Amniotic stem cell (primary cell): Measurements from ENCODE around the gene RESP18.
"Not testable (repeated sequence)": the region's sequence is repeated elsewhere in the genome, so short reads cannot be mapped to it uniquely, and the experiment has no call there.

Source experiments
- DNase-seq: peaks from one replicate; lab custom pipeline; 2025; lab: John Stamatoyannopoulos, UW

Gene RESP18

GRCh38 chr2:219291910-219292490 lies 40.5 kb downstream of the RESP18 start:
- no peak for DNase-seq

GRCh38 chr2:219291394-219291793 lies 41.1 kb downstream of the RESP18 start:
- no peak for DNase-seq

GRCh38 chr2:219290381-219291171 lies 42.0 kb downstream of the RESP18 start:
- DNase-seq: no peak

GRCh38 chr2:219289537-219290361 lies 42.8 kb downstream of the RESP18 start:
- peak; percentile 55 for DNase-seq

GRCh38 chr2:219289195-219289536 lies 43.4 kb downstream of the RESP18 start:
- DNase-seq: no peak

GRCh38 chr2:219287580-219288265 lies 44.8 kb downstream of the RESP18 start:
- DNase-seq: no peak

- not testable (repeated sequence) for DNase-seq
Observed at GRCh38 chr2:219287116-219287440, 45.5 kb downstream of the RESP18 start.

GRCh38 chr2:219286436-219287115 lies 46.0 kb downstream of the RESP18 start:
- DNase-seq: no peak

GRCh38 chr2:219285894-219286425 lies 46.6 kb downstream of the RESP18 start:
- DNase-seq: no peak

- DNase-seq: no peak
Observed at GRCh38 chr2:219285373-219285735, 47.2 kb downstream of the RESP18 start.

- no peak for DNase-seq
Observed at GRCh38 chr2:219284501-219285372, 47.8 kb downstream of the RESP18 start.

GRCh38 chr2:219282943-219283581 lies 49.5 kb downstream of the RESP18 start:
- no peak for DNase-seq

- DNase-seq: no peak
Observed at GRCh38 chr2:219282375-219282774, 50.2 kb downstream of the RESP18 start.

- DNase-seq: no peak
Observed at GRCh38 chr2:219281588-219281987, 51.0 kb downstream of the RESP18 start.

GRCh38 chr2:219280651-219281050 lies 51.9 kb downstream of the RESP18 start:
- no peak for DNase-seq

- DNase-seq: no peak
Observed at GRCh38 chr2:219279916-219280516, 52.5 kb downstream of the RESP18 start.

GRCh38 chr2:219279151-219279915 lies 53.2 kb downstream of the RESP18 start, which contains the start of gene DNAJB2:
DNAJB2 (plus strand) TSS chr2:219279366; CDS start chr2:219279834, 468 bp downstream.
- DNase-seq: peak; percentile 98

- no peak for DNase-seq
Observed at GRCh38 chr2:219278655-219279150, 53.8 kb downstream of the RESP18 start.
